CD14-positive monocyte (primary cell): ENCODE data around the gene KCTD7. TPM values are rescaled to one million over a fixed set of nuclear protein-coding genes. Genes with fewer than 3 reads are reported as not detected.
A peak's percentile ranks its signal among the peaks of the same experiment; 100 is the strongest.

ENCODE experiments used
- DNase-seq, 3 donors: peaks; one replicate each; pipeline ENCODE4 v3.0.0-alpha.2; 2011 to 2022
- H2AFZ ChIP-seq: 2 replicates; pipeline ENCODE4 v1.6.0; 2012; ENCODE audit warnings: mild to moderate bottlenecking, low read depth, low read length, inconsistent platforms; ENCODE audit not compliant: insufficient read depth, poor library complexity, severe bottlenecking
- H3K27ac ChIP-seq, 2 donors: 1 replicate in 1 of 2; 2 replicates in 1 of 2; pipeline ENCODE4 v1.5.1; 2012 to 2013; ENCODE audit warnings: low read length in 2 of 2, control low read depth in 1 of 2, inconsistent platforms in 1 of 2, low read depth in 1 of 2, mild to moderate bottlenecking in 1 of 2
- H3K27me3 ChIP-seq, 2 donors: one replicate each; pipeline versions ENCODE4 v1.6.0 to v1.6.1; 2011 to 2013; ENCODE audit warnings: low read length in 2 of 2; ENCODE audit not compliant: control insufficient read depth in 2 of 2, insufficient read depth in 2 of 2
- H3K36me3 ChIP-seq, 2 donors: replicated peaks in 1 of 2; 1 replicate in 1 of 2; 2 replicates in 1 of 2; pipeline versions ENCODE4 v1.5.1 to v1.6.1; 2012 to 2013; ENCODE audit warnings: low read length in 2 of 2, control low read depth in 1 of 2, inconsistent platforms in 1 of 2, mild to moderate bottlenecking in 1 of 2; ENCODE audit not compliant: insufficient read depth in 2 of 2, control insufficient read depth in 1 of 2
- H3K4me1 ChIP-seq, 2 donors: 1 replicate in 1 of 2; 2 replicates in 1 of 2; pipeline versions ENCODE4 v1.5.1 to v1.6.1; 2012 to 2013; ENCODE audit warnings: low read length in 2 of 2, control low read depth in 1 of 2, inconsistent platforms in 1 of 2, mild to moderate bottlenecking in 1 of 2, moderate library complexity in 1 of 2; ENCODE audit not compliant: insufficient read depth in 2 of 2, control insufficient read depth in 1 of 2
- H3K4me2 ChIP-seq: replicated peaks from 2 replicates; pipeline ENCODE3; 2012; ENCODE audit warnings: low read length, moderate library complexity, mild to moderate bottlenecking; ENCODE audit not compliant: poor library complexity, severe bottlenecking; ENCODE audit errors: extremely low read depth
- H3K4me3 ChIP-seq, 3 experiments: fragments of 200-600 bp in 1 of 3; sonication (generic) in 1 of 3; replicated peaks in 1 of 3; 1 replicate in 2 of 3; 2 replicates in 1 of 3; pipeline ENCODE4 v1.5.1; 2011 to 2013; ENCODE audit warnings: low read length in 3 of 3, mild to moderate bottlenecking in 3 of 3, control low read depth in 2 of 3, low read depth in 2 of 3, inconsistent platforms in 1 of 3, moderate library complexity in 1 of 3
- H3K79me2 ChIP-seq: 2 replicates; pipeline ENCODE4 v1.6.0; 2012; ENCODE audit warnings: mild to moderate bottlenecking, control low read depth, inconsistent platforms, low read length, moderate library complexity; ENCODE audit not compliant: insufficient read depth
- H3K9ac ChIP-seq: 2 replicates; pipeline ENCODE4 v1.6.0; 2017; ENCODE audit warnings: low read length, mild to moderate bottlenecking; ENCODE audit not compliant: insufficient read depth, poor library complexity, severe bottlenecking
- H3K9me3 ChIP-seq, 2 donors: replicated peaks in 1 of 2; 1 replicate in 1 of 2; 2 replicates in 1 of 2; pipeline versions ENCODE4 v1.5.1 to v1.6.1; 2012 to 2013; ENCODE audit warnings: low read length in 2 of 2, control low read depth in 1 of 2; ENCODE audit not compliant: control insufficient read depth in 1 of 2, insufficient read depth in 1 of 2
- H4K20me1 ChIP-seq: 2 replicates; pipeline ENCODE4 v1.6.0; 2012; ENCODE audit warnings: mild to moderate bottlenecking, low read length, control low read depth, moderate library complexity; ENCODE audit not compliant: insufficient read depth
- H3K27ac Mint-ChIP-seq, 7 donors: one replicate each; pipeline ENCODE4 v1.8.0; 2020; ENCODE audit warnings: mild to moderate bottlenecking in 7 of 7, mixed read lengths in 7 of 7, moderate library complexity in 6 of 7, inconsistent platforms in 2 of 7
- H3K27me3 Mint-ChIP-seq, 3 donors: one replicate each; pipeline ENCODE4 v1.8.0; 2021 to 2022; ENCODE audit warnings: low read depth in 3 of 3, mild to moderate bottlenecking in 3 of 3, mixed read lengths in 3 of 3, moderate library complexity in 3 of 3, inconsistent platforms in 1 of 3
- H3K36me3 Mint-ChIP-seq, 2 donors: one replicate each; pipeline ENCODE4 v1.8.0; 2020; ENCODE audit warnings: mixed read lengths in 2 of 2, inconsistent platforms in 1 of 2, mild to moderate bottlenecking in 1 of 2
- H3K4me1 Mint-ChIP-seq: one replicate; pipeline ENCODE4 v1.8.0; 2020; ENCODE audit warnings: mild to moderate bottlenecking, mixed read lengths
- H3K4me3 Mint-ChIP-seq, 2 donors: one replicate each; pipeline ENCODE4 v1.8.0; 2020; ENCODE audit warnings: mild to moderate bottlenecking in 2 of 2, mixed read lengths in 2 of 2, moderate library complexity in 1 of 2
- H3K9me3 Mint-ChIP-seq, 7 donors: one replicate each; pipeline ENCODE4 v1.8.0; 2020 to 2022; ENCODE audit warnings: mixed read lengths in 7 of 7, mild to moderate bottlenecking in 6 of 7, moderate library complexity in 6 of 7, inconsistent platforms in 2 of 7
- CTCF ChIP-seq: fragments of 200-600 bp; IDR thresholded peaks from one replicate; pipeline ENCODE4 v1.8.0; 2022; ENCODE audit warnings: antibody characterized with exemption, mild to moderate bottlenecking
- WGBS: methylation state at CpG from one replicate; pipeline ENCODE4 v1.1.5; 2013; ENCODE audit warnings: missing lambda C conversion rate; ENCODE audit not compliant: insufficient coverage; 5-methylcytosine and 5-hydroxymethylcytosine counted together
- intact Hi-C, 2 donors: fragments of 100-400 bp; cut with micrococcal nuclease; formaldehyde crosslinking; loops; one replicate each; pipeline versions ENCODE4 v1.15.0 to v1.15.1; 2023
- polyA plus RNA-seq, 3 donors: library from polyadenylated mRNA; depleted of rRNA in 1 of 3; unstranded in 2 of 3; stranded (reverse) in 1 of 3; fragments of 300-500 nt in 2 of 3; fragments of >200 nt in 1 of 3; fragmentation: Illumina TruSeq in 2 of 3; gene quantifications; 1 replicate in 2 of 3; 2 replicates in 1 of 3; pipeline ENCODE4 v1.2.3, GENCODE V29; 2012 to 2021

KCTD7 gene
- polyA plus RNA-seq, 3 donors = 1.8 to 9.2 (median 2.7) TPM

GRCh38 chr7:66664590-66665293 is 36.1 kb downstream of the KCTD7 start:
- peaks cover 13 to 17% of the 10 kb centered on the region in 2 donors for H3K36me3 Mint-ChIP-seq
- 95% methylated on average over 23 of the region's 24 CpGs for WGBS

More at GRCh38 chr7:66664590-66665293, 36.1 kb downstream of the KCTD7 start:
- no peaks in the 10 kb centered on the region for H3K27me3 Mint-ChIP-seq
- no peak overlapping the region for H3K4me2 ChIP-seq
- H3K36me3 ChIP-seq = peaks cover 0 to 2% of the 10 kb centered on the region in 2 donors
- no peaks in the 10 kb centered on the region for H3K4me1 ChIP-seq
- H3K9ac ChIP-seq = no peak overlapping the region
- peak overlapping the region in 1 of 7 donors; percentile 18 for H3K27ac Mint-ChIP-seq
- H3K4me1 Mint-ChIP-seq = no peaks in the 10 kb centered on the region
- H3K27me3 ChIP-seq = no peaks in the 10 kb centered on the region
- no peak for DNase-seq
- peaks cover 0 to 12% (median 4%) of the 10 kb centered on the region in 7 donors for H3K9me3 Mint-ChIP-seq
- H2AFZ ChIP-seq = no peak overlapping the region
- H3K79me2 ChIP-seq = peaks cover 12% of the 10 kb centered on the region
- no peaks in the 10 kb centered on the region for H4K20me1 ChIP-seq
- H3K27ac ChIP-seq = no peak overlapping the region
- intact Hi-C loops = no loop called here
- H3K4me3 ChIP-seq = no peak overlapping the region
- TF ChIP-seq CTCF = no peak
- no peak overlapping the region for H3K4me3 Mint-ChIP-seq
- peaks cover 7 to 10% of the 10 kb centered on the region in 2 donors for H3K9me3 ChIP-seq
